Mesenteric fat pad (tissue), 1 donor: ENCODE data around the gene NCAPD2. TPM values are rescaled to one million over a fixed set of nuclear protein-coding genes. Genes with fewer than 3 reads are reported as not detected.
"Not testable (repeated sequence)": the region's sequence is repeated elsewhere in the genome, so short reads cannot be mapped to it uniquely, and the experiment has no call there.

Source experiments
- DNase-seq: peaks from one replicate; pipeline ENCODE4 v3.0.0-alpha.2; 2020; ENCODE audit warnings: low spot score
- total RNA-seq: library from RNA; stranded (reverse); fragmentation: NEBNext Ultra II Directional; extraction: Animal tissue kit (Norgen Biotek cat#: 25700); gene quantifications from one replicate; pipeline ENCODE4 v1.2.1, GENCODE V29; 2021
- donor health status: DM: yes; HTN: yes; CAD: no.

Gene NCAPD2
- total RNA-seq, 1 donor from 2014 or later = 12.8 TPM

DNA sequence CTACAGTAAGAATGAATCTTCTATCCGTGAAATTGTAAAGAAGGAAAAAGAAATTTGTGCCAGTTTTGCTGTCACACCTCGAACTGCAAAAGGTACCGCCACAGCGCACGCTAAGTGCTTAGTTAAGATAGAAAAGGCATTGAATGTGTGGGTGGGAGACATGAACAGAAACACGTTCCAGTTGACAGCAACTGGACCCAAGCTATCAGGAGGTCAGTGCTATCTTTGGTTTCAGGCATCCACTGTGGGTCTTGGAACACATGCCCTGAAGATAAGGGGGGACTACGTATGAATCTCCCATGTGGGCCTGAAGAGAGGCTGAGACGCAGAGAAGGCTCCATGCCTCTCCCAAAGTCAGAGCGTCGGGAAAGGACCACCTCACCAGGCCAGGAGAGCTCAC is 52.1 kb downstream of the NCAPD2 start:
- no peak for DNase-seq

DNA sequence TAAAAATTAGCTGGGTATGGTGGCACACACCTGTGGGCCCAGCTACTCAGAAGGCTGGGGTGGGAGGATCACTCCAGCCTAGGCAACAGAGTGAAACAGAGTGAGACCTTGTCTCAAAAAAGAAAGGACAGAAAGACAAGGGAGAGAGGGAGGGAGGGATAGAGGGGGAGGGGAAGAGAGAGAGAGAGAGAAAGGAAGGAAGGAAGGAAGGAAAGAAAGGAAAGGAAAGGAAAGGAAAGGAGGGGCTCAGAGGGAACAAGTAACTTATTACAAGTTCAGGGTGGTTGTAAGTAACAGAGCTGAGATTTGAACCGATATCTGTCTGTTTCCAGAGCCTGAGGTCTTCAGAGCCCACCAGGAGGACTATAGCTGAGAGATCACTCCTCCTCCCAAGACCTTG is 53.7 kb downstream of the NCAPD2 start:
- DNase-seq = no peak

DNA sequence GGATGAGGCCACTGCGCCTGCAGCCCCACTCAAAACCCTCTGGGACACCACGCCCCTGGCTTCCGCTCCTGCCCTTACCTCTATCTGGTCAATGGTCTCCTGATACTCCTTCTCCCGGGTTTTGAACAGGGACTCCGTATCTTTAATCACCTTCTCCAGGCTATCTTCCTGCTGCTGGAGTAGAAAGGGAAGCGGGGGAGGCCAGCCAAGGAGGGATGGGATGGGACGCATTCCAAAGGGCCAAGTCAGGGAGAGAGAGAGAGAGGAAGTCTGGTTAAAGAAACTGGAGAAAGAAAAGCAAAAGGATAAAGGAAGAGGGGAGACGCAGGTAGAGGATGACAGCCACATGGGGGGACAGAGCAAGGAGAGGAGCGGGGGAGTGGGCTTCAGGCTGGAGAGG is 54.1 kb downstream of the NCAPD2 start:
- DNase-seq = no peak

DNA sequence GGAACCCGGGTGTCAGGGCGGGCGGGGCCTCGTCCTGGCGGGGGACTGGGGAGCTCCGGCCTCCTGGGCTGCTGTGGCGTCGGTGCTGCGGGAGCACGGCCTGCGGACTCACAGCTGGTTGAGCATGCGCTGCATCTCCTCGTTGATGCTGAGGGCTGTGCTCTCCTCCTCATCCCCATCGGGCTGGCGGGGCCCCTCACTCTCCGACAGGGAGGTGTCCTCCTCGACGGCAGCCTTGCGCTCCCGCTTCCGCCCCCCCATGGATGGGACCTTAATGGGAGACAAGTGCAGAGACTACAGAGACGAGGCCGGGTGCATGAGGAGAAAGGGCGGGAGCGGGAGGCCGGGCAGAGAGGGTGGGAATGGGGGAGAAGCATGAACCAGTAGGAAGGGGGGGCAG is 54.7 kb downstream of the NCAPD2 start:
- DNase-seq = no peak

DNA sequence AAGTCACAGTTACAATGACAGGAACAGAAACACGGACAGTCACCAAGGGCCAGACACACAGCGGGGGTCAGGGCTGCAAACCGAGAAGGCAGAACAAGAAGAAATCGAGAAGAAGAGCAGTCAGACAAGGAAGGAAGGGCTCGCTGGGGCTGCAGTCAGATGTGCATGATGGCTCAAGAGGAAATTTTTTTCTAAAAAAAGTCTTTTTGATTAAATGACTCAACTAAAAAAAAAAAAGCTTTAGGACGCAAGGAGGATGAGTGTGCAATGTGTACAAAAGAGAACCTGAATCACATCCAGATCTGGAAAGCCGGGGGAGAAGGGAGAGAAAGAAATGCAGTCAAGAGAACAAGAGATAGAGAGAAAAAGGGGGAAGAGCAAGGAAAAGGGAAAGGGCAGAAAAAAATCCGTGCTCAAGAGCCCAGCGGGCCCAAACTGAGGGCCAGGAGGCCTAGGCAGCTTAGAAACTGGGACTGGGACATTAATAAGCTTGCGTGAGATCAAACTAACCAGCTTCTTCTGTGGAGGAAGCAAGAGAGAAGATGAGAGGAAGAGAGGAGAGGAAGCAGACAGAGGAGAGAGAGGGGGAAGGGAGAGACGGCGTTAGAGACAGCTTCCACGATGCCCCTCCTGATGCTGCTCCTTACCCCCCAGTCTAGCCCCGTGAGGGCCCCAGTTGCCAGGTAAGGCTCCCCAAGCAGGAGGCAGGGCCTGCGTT is 55.2 kb downstream of the NCAPD2 start:
- DNase-seq = no peak

DNA sequence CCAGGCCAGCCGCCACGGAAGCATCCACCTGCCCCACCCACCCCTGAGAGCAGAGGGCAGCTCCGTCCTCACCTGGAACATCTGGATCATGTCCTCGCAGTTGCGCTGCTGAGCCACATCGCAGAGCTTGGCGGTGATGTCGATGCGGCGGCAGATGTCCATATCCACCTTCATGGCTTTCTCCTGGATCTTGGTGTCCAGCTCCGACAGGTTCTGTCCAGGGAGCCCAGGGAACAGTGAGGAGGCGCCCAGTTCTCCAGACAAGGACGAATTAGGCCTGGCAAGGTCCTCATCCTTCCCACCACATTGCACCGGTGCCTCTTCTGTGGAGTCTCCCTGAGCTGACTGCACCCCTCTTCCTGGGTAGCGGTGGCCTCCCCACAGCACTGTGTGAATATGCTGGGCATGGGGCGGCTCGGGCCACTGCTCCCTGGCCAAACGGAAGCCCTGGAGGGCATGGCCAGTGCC is 55.8 kb downstream of the NCAPD2 start:
- DNase-seq = no peak

DNA sequence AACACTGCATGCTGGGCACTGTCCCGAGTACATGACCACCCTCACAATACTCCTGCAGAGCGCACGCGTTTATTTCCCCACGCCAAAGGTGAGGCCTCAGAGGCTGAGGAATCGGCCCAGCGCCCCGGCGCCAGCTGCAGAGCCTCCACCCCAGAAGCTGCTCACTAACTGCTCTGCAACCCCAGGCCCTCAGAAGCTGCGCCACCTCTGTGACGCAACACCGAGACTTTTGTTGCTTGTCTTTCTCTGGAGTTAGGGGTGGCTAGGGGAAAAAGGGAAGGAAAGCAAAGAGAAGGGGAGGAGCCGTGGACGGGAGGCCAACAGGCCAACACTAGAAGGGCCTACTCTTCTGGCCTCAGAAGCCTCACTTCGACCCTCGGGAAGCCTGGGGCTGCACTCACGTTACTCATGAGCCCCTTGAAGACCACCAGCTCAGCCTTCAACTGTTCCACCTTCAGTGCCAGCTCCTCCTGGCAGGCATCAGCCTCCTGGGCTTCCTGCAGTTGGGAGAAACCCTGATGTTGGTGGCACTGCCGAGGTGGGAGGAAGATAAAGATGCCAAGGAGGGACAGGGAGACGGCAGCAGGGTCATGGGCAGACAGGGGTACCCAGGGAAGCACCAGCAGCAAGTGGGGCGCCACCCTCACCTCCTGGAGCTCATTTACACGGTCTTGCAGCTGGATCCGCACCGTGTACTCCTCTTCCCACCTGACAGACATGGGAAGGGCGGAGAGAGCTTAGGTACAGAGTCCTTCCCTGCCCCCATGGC is 56.6 kb downstream of the NCAPD2 start:
- no peak for DNase-seq

DNA sequence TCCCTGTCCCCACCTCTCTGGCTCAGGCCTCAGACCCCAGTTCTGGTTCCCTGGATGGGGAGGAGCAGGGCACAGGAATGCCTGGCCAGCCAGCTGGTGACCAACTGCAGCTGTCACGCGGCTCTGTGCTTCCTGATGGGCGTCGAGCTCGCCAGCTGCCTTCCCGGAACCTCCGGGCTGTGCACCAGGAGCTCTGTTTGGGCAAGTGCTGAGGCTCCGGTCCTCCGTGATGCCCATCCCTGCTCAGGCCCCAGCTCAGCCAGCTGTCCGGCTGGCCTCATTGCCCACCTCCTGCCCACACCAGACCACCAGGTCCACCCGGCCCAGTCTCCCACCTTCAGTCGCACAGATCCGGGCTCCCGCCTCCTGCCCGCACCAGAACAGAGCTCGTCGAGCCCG is 57.2 kb downstream of the NCAPD2 start:
- no peak for DNase-seq

DNA sequence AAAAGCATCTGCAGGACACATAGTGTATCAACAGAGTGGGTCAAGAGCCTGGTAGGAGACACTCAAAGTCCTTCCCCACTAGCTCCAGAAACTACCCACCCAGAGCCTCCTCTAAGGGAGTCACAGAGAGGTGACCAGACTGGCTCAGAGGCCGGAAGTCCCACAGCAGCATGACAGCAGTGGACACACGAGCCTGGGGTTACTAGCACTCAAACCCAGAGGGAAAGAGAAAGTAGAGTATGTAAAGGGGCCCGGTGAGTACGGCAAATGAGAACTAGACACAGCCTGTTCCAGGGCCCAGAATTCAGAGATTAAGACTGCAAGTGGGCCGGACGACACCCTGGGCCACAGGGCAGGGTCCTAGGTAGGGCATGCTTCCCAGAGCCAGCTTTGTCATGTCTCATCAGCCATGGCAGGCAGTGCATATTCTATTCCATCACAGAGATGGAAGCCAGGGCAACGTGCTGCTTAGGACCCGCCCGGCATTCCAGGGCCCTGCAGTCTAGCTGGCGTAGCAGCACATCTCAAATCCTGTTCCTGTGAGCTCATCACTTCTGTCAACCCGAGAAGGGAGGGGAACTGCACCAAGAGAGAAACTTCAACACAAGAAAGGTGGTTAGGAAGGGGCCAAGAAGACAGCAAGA is 57.7 kb downstream of the NCAPD2 start:
- no peak for DNase-seq

DNA sequence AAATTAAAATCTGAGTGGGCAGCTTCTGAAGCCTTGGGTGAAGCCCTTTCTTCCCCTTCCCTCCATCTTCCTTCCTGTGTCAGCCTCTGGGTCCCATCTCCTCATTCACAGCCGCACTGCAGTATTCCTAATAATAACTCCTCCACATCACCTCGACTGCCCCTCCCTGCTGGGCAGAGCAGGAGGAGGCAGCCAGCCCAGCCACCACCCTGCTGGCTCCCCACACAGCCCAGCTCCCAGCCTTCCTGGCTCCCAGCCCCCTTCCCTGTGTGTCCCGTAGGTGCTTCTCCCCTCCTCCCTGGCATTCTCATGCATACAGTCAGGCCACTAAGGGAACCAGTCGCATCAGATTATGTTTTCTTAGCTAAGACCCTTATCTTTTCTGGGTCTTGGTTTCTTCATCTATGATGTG is 58.2 kb downstream of the NCAPD2 start:
- no peak for DNase-seq

DNA sequence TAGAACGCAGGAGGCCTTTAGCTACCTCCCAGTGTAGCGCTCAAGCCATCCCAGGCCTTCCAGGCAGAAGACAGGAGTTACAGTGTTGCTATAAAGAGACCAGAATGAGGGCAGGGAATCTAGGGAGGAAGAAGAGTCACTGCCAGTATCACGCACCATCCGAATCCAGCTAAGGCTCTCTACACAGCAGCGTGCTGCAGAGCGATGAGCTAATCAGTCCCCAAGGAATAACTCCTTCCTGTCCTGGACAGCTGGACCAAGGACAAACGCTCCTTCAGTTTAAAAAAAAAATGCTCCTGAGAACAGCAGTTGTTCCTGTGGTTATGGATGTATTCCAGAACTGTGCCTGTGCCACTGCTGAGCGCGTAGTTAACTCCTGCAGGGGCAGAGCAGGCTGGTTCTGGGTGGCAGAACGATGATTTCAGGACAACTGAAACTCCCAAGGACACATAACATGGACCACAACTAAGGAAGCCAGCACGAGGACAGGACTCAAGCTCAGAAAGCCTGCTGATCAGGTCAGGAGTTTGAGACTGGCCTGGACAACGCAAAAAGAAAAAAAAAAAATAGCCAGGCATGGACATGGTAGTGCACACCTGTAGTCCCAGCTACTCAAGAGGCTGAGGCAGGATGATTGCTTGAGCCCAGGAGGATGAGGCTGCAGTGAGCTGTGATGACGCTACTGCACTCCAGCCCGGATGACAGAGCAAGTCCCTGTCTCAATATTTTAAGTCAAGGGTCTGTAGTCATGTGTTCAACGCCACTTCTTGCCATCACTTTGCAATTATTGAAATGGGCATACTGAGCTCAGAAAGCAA is 59.4 kb downstream of the NCAPD2 start:
- no peak for DNase-seq

DNA sequence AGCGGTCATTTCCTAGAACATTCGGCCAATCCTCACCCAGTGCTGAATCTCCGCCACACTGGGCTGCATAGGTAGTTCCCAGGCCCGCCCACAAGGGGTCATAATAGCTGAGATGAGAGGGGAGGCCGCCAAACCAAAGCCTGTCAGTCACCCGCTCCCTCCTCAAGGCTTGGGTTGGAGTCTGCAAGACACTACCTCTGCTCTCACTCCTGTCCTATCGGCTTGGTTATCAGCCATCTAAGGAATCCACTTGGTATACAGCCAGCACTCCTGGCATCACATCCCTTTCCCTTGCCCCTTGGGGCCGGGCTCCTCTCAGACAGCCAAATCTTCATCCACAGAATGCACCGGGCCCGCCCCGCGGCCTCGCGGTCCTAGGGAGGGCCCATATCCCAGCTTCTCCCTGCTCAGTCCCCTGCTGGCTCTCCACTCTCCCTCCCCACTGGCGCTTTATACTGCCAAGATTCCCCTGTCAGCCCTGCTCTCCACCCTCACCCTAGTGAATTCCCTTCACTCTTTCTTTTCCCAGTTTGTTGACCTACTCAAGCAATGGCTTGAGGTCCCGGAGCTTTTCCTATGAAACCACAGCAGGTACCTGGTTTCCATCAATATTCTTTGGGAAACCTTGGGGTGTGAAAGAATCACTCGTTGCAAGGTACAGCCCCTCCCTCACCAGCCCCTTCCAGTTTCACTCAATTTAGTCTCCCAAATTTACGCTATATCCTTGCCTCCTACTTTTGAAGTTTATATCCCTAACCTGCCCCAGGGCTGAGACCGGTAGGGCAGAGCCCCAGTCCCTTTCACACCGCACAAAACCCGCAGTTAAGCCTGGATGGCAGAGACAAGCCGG is 60.5 kb downstream of the NCAPD2 start:
- DNase-seq = no peak

DNA sequence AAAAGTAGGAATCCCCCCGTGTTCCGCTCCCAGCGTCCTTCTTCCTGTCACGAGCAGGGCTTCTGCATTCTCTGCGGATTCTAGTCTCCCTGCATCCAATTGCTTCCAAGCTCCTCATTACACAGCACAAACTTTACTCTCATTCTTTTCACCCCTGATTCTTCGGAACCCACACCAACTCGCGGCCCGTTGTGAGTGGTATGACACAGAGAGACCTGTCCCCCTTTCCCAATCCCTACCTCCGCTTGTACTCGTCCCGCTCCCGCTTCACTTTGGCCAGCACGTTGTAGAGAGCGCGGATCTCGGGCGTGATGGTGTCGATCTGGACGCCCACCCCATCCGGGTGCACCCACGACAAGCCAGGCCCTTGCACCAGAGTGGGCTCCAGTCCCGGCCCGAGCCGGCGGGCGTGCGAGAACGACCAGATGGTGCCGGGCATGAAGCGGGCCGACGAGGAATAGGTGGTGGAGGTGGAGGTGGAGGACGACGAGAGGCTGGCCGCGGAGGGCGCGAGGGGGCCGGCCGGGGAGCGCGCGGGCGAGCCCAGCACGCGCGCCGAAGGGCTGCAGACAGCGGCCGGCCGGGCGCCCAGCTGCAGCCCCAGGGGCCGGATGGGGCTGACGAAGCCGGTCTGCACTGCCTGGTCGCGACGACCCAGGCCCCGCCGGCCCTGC is 61.3 kb downstream of the NCAPD2 start:
- DNase-seq = no peak

DNA sequence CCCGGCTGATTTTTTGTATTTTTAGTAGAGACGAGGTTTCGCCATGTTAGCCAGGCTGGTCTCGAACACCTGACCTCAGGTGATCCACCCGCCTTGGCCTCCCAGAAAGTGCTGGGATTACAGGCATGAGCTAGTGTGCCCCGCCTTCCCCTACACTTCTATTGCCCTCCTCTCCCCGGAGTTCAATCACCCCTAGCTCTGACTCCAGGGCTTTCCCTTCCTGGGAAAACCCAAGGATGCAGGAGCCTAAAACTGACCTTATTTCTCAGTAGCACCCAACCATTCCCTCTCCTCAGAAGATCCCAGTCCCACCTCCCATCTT is 62.6 kb downstream of the NCAPD2 start:
- DNase-seq = not testable (repeated sequence)

DNA sequence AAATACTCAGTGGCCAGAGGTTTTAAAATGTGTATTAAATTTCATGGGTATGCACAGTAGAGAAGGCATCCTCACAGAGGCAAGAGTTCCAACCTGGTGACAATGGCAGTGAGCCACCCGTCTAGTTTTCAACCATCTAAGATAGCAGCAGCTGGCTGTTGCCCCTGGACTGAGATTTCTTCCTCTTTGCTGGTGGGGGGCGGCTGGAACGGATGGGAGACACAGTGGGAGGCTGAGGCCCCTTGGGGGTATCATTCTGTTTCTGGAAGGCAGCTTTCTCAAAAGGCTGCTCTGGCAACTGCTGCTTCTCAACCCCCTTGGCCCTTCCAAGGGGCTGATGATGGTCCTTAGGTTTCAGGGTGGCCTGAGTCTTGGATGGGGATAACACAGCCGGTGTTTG is 63.0 kb downstream of the NCAPD2 start:
- no peak for DNase-seq

DNA sequence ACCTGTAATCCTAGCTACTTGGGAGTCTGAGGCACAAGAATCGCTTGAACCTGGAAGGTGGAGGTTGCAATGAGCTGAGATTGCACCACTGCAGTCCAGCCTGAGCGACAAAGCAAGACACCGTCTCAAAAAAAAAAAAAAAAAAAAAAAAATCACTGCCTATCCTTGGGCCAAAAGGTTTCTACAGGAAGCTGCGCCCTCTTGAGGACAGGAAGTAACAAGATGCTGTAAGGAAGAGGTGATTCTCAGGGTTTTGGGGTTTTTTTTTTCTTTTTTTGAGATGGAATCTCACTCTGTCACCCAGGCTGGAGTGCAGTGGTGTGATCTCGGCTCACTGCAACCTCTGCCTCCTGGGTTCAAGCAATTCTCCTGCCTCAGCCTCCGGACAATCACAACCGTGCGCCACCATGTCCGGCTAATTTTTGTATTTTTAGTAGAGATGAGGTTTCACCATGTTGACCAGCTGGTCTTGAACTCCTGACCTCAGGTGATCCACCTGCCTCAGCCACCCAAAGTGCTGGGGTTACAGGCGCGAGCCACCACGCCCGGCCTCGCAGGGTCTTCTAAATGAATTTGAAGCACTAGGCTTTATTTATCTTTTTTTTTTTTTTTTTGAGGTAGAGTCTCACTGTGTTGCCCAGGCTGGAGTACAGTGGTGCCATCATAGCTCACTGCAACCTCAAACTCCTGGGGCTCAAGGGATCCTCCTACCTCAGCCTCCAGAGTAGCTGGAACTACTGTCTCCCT is 64.3 kb downstream of the NCAPD2 start:
- DNase-seq = not testable (repeated sequence)

DNA sequence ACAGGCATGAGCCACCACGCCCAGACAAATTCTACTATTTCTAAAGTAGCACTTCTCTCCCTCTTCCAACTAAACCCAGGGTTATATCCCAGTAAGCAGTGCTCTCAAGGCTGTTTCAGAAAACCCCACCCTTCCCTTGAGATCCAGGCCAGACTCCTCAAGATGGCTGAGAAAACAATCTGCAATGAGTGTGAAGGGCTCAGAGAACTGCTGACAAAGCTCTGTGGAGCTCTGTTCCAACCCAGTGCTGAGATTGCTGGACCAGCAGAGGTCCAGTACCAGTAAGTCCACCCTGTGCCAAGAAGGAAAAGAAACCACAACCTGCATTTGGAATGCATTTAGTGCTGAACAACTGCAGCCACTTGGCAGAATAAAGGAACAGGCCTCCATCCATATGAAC is 65.6 kb downstream of the NCAPD2 start:
- no peak for DNase-seq

DNA sequence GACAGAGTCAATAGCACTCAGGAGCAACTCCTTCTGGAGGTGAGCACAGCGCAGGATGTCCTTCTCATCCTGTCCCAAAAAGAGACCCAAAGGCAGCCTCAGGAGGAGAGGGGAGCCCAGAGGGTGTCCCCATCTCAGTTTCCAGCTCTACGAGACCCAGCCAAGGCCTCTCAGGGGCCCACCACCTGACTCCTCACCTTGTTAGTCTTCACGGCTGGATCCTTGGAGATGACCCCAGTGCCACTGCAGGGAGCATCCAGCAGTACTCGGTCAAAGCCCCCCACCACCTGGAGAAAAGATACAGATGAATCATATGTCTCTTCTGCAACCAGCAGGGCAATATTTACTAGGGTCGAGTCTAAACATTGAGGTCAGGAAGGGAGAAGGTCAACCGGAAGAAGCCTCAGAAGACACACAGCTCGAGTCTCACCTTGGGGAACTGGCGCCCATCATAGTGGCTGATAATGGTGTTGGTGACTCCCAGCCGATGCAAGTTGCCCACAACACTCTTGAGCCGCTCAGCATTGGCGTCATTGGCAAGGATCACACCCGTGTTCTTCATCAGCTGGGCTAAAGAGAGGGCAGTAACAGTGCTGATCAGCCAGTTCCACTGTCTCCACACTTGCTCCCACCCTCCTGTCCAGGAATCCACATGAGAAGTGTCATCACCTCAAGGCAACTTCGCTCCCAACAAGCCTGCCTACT is 66.8 kb downstream of the NCAPD2 start:
- no peak for DNase-seq

DNA sequence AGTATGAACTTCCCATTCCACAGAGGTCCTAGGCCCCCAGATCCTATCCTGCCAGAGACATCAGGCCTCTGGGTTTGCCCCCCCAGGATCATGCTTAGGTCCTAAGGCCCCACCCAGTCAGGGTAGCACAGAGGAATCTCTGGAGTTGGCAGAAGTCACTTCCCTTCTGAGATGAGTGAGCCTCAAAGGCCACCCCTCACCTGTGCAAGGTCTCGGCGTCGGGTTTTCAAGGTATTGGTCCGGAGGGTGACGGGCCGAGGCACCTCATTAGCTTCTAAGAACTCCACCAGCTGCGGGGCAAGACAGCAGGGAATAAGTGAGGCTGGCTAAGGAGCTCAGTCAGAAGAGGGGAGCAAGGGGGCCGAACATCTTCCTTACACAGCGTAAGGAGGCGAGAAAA is 69.0 kb downstream of the NCAPD2 start:
- no peak for DNase-seq
